Endothelial cell of umbilical vein (primary cell): ENCODE data around the gene CALML6. TPM values are rescaled to one million over a fixed set of nuclear protein-coding genes. Genes with fewer than 3 reads are reported as not detected.

Experiments used
- BruUV-seq: library from RNA; stranded (reverse); fragments of 400-500 nt; replicated peaks from 2 replicates; lab custom pipeline; 2021; lab: Mats Ljungman, UMichigan
- CTCF ChIA-PET: fragments of 300-600, 350-600 bp; sonication (Branson Sonifier 250); formaldehyde crosslinking; loops from one replicate; lab custom pipeline; 2021; ENCODE audit warnings: antibody characterized with exemption, inconsistent platforms; lab: Charles Lee
- POLR2A ChIA-PET: fragments of 300-600, 350-600 bp; sonication (Branson Sonifier 250); formaldehyde crosslinking; loops from one replicate; lab custom pipeline; 2021; ENCODE audit warnings: antibody characterized with exemption, inconsistent platforms; lab: Charles Lee
- DNase-seq: peaks from one replicate; pipeline ENCODE4 v3.0.0-alpha.2; 2011; ENCODE audit warnings: low read depth, low spot score
- FAIRE-seq: peaks from 2 replicates; lab custom pipeline; 2011; peaks lifted over from hg19 to GRCh38; lab: Jason Lieb, UNC
- H2AFZ ChIP-seq: 2 replicates; pipeline ENCODE4 v1.6.0; 2012; ENCODE audit warnings: low read depth, low read length, control low read depth, inconsistent platforms
- H3K27ac ChIP-seq: 2 replicates; pipeline ENCODE4 v1.5.1; 2011; ENCODE audit warnings: low read depth, mild to moderate bottlenecking, control low read depth, low read length, moderate library complexity; ENCODE audit not compliant: insufficient read depth
- H3K27me3 ChIP-seq, 2 experiments: 2 replicates each; pipeline versions ENCODE4 v1.6.0 to v1.6.1; 2011; ENCODE audit warnings: low read length in 2 of 2, mixed read lengths in 1 of 2; ENCODE audit not compliant: control insufficient read depth in 2 of 2, insufficient read depth in 2 of 2
- H3K36me3 ChIP-seq, 2 experiments: 2 replicates in 1 of 2; 3 replicates in 1 of 2; pipeline ENCODE4 v1.5.1; 2011; ENCODE audit warnings: low read length in 2 of 2, mild to moderate bottlenecking in 1 of 2, moderate library complexity in 1 of 2; ENCODE audit not compliant: control insufficient read depth in 2 of 2, insufficient read depth in 2 of 2; ENCODE audit errors: extremely low read depth in 1 of 2
- H3K4me1 ChIP-seq: 3 replicates; pipeline ENCODE4 v1.5.1; 2011; ENCODE audit warnings: mild to moderate bottlenecking, low read length; ENCODE audit not compliant: control insufficient read depth, insufficient read depth; ENCODE audit errors: extremely low read depth
- H3K4me2 ChIP-seq: 2 replicates; pipeline ENCODE4 v1.6.1; 2011; ENCODE audit warnings: low read length, control low read depth, mixed read lengths; ENCODE audit not compliant: insufficient read depth
- H3K4me3 ChIP-seq, 3 experiments: fragments of 200-600 bp in 1 of 3; sonication (generic), shearing (Covaris generic) in 1 of 3; replicated peaks in 1 of 3; 2 replicates each; pipeline ENCODE4 v1.5.1; 2011 to 2016; ENCODE audit warnings: control low read depth in 3 of 3, low read length in 3 of 3, mild to moderate bottlenecking in 2 of 3, inconsistent platforms in 1 of 3, low read depth in 1 of 3, moderate library complexity in 1 of 3; ENCODE audit not compliant: insufficient read depth in 1 of 3
- H3K79me2 ChIP-seq: 2 replicates; pipeline ENCODE4 v1.6.0; 2012; ENCODE audit warnings: low read length, inconsistent platforms; ENCODE audit not compliant: control insufficient read depth, insufficient read depth
- H3K9ac ChIP-seq: replicated peaks from 2 replicates; pipeline ENCODE3; 2011; ENCODE audit warnings: low read length, control low read depth; ENCODE audit not compliant: insufficient read depth; ENCODE audit errors: extremely low read depth
- H3K9me1 ChIP-seq: replicated peaks from 3 replicates; pipeline ENCODE4 v1.6.0; 2011; ENCODE audit warnings: mild to moderate bottlenecking, low read length; ENCODE audit not compliant: control insufficient read depth, insufficient read depth; ENCODE audit errors: extremely low read depth
- H3K9me3 ChIP-seq: replicated peaks from 2 replicates; pipeline ENCODE4 v1.5.1; 2012; ENCODE audit warnings: low read length, inconsistent platforms; ENCODE audit not compliant: control insufficient read depth, insufficient read depth
- H4K20me1 ChIP-seq: replicated peaks from 2 replicates; pipeline ENCODE3; 2011; ENCODE audit warnings: mild to moderate bottlenecking, low read length; ENCODE audit not compliant: control insufficient read depth, insufficient read depth; ENCODE audit errors: extremely low read depth
- CTCF ChIP-seq, 2 donors: IDR thresholded peaks; 1 replicate in 1 of 2; 2 replicates in 1 of 2; pipeline ENCODE4 v1.5.1; 2011; ENCODE audit warnings: low read length in 2 of 2, mild to moderate bottlenecking in 2 of 2, moderate library complexity in 2 of 2, control low read depth in 1 of 2, inconsistent platforms in 1 of 2, low read depth in 1 of 2; ENCODE audit not compliant: insufficient read depth in 1 of 2; ENCODE audit errors: extremely low read depth in 1 of 2
- EZH2 ChIP-seq: IDR thresholded peaks from 2 replicates; pipeline ENCODE4 v1.6.1; 2012; ENCODE audit warnings: borderline replicate concordance, low read depth, mild to moderate bottlenecking, moderate library complexity, low read length, inconsistent platforms; ENCODE audit not compliant: severe bottlenecking
- FOS ChIP-seq: IDR thresholded peaks from 2 replicates; pipeline ENCODE4 v1.6.1; 2011; ENCODE audit warnings: mild to moderate bottlenecking, low read length, moderate library complexity, borderline replicate concordance; ENCODE audit not compliant: insufficient read depth
- GATA2 ChIP-seq: IDR thresholded peaks from 2 replicates; pipeline ENCODE4 v1.7.0; 2011; ENCODE audit warnings: low read depth, mild to moderate bottlenecking, moderate library complexity, mixed read lengths, low read length; ENCODE audit not compliant: insufficient read length, insufficient read depth
- JUN ChIP-seq: IDR thresholded peaks from 2 replicates; pipeline ENCODE4 v1.6.1; 2011; ENCODE audit warnings: borderline replicate concordance, low read depth; ENCODE audit not compliant: insufficient read length, insufficient read depth
- MAX ChIP-seq: IDR thresholded peaks from 2 replicates; pipeline ENCODE4 v1.6.1; 2011; ENCODE audit not compliant: insufficient read depth, insufficient read length
- MYC ChIP-seq: IDR thresholded peaks from one replicate; pipeline ENCODE4 v1.6.1; 2011; ENCODE audit warnings: mild to moderate bottlenecking, low read depth, low read length
- POLR2A ChIP-seq: IDR thresholded peaks from 2 replicates; pipeline ENCODE4 v1.6.1; 2012; ENCODE audit warnings: low read depth, mild to moderate bottlenecking, control low read depth, low read length
- POLR2AphosphoS5 ChIP-seq: IDR thresholded peaks from 2 replicates; pipeline ENCODE4 v1.6.1; 2012; ENCODE audit warnings: low read depth, mild to moderate bottlenecking, control low read depth, low read length, moderate library complexity; ENCODE audit not compliant: insufficient read depth
- dilution Hi-C: fragments of 300-500 bp; cut with MboI; formaldehyde crosslinking; loops from one replicate; pipeline ENCODE4 v1.15.0; 2019; ENCODE audit warnings: low sequenced_read_pairs; ENCODE audit not compliant: extremely low pct_ligation_motif_present
- intact Hi-C: fragments of 100-400 bp; cut with micrococcal nuclease; formaldehyde crosslinking; loops from one replicate; pipeline ENCODE4 v1.10.0; 2022
- polyA plus RNA-seq, 4 experiments: library from polyadenylated mRNA; depleted of rRNA in 3 of 4; stranded (reverse) in 3 of 4; unstranded in 1 of 4; fragments of >200 nt; gene quantifications; 2 replicates each; pipeline versions ENCODE4 v1.2.1 to v1.2.3, GENCODE V29; 2011 to 2012; ENCODE audit warnings: missing spikeins in 1 of 4
- total RNA-seq: library from RNA; stranded (reverse); gene quantifications from 2 replicates; pipeline ENCODE4 v1.2.3, GENCODE V29; 2021

Gene CALML6
- total and polyA plus RNA-seq, 2 donors (not counting 3 experiments of a cell fraction or from before 2014, with no cell fraction given), result 0.36 to 0.44 TPM

- H3K27ac ChIP-seq, result no peak overlapping the region
- TF ChIP-seq JUN (no peak), GATA2 (no peak), FOS (no peak), EZH2 (no peak), CTCF (IDR thresholded peaks at IDR 0.05; ENCODE audit: extremely low read depth in 1 of 2, insufficient read depth in 1 of 2, low read depth in 1 of 2, low read length in 2 of 2) (no peak), POLR2AphosphoS5 (no peak), MYC (no peak), POLR2A (no peak), MAX (no peak)
- ChIA-PET POLR2A (no interaction called here), CTCF (interaction anchor here (1.0 kb wide), 1 partner anchor 44 kb away, joined by 4 read pairs; no protein-coding TSS in a partner anchor)
- H3K4me3 ChIP-seq, result no peak overlapping the region
- H3K9ac ChIP-seq, result no peak overlapping the region
- H3K9me3 ChIP-seq, result no peaks in the 10 kb centered on the region
- FAIRE-seq, result no peak
- no peak overlapping the region for H2AFZ ChIP-seq
- H3K27me3 ChIP-seq, result no peaks in the 10 kb centered on the region
- peaks cover 1% of the 10 kb centered on the region for H3K79me2 ChIP-seq
- no peak overlapping the region for H3K4me2 ChIP-seq
- dilution Hi-C loops, result no loop called here
- H4K20me1 ChIP-seq, result no peaks in the 10 kb centered on the region
- no peaks in the 10 kb centered on the region for H3K36me3 ChIP-seq
- H3K9me1 ChIP-seq, result no peaks in the 10 kb centered on the region
- DNase-seq, result no peak
- peaks cover 3% of the 10 kb centered on the region for H3K4me1 ChIP-seq
- BruUV-seq, result no TSS peak
- intact Hi-C loops, result no loop called here
These were observed 11.8 kb upstream of the CALML6 start for GRCh38 chr1:1903224-1903623.
